Ishikawa (cell line): ENCODE data around the gene HSPB8.

Source experiments
- CEBPB ChIP-seq: IDR thresholded peaks from 2 replicates; pipeline ENCODE4 v1.6.1; 2012
- CREB1 ChIP-seq: IDR thresholded peaks from 2 replicates; pipeline ENCODE4 v1.6.1; 2012; ENCODE audit warnings: low read depth
- EGR1 ChIP-seq: IDR thresholded peaks from 2 replicates; pipeline ENCODE4 v1.6.1; 2012
- EP300 ChIP-seq: IDR thresholded peaks from 2 replicates; pipeline ENCODE4 v1.6.1; 2012; ENCODE audit warnings: borderline replicate concordance
- FOXM1 ChIP-seq: IDR thresholded peaks from 2 replicates; pipeline ENCODE4 v1.6.1; 2012; ENCODE audit warnings: low read depth, borderline replicate concordance
- NFIC ChIP-seq: IDR thresholded peaks from 2 replicates; pipeline ENCODE4 v1.6.1; 2012
- RAD21 ChIP-seq: IDR thresholded peaks from 2 replicates; pipeline ENCODE4 v1.6.1; 2012; ENCODE audit warnings: low read depth
- TAF1 ChIP-seq: IDR thresholded peaks from 2 replicates; pipeline ENCODE4 v1.6.1; 2012; ENCODE audit warnings: low read depth, mild to moderate bottlenecking
- TCF12 ChIP-seq: IDR thresholded peaks from 2 replicates; pipeline ENCODE4 v1.6.1; 2012; ENCODE audit warnings: low read depth
- TEAD4 ChIP-seq: IDR thresholded peaks from 2 replicates; pipeline ENCODE4 v1.6.1; 2012
- YY1 ChIP-seq: IDR thresholded peaks from 2 replicates; pipeline ENCODE4 v1.6.1; 2012; ENCODE audit warnings: low read depth
- ZBTB7A ChIP-seq: IDR thresholded peaks from 2 replicates; pipeline ENCODE4 v1.6.1; 2012; ENCODE audit warnings: low read depth
- TF ChIP-seq, protein P1 (sequence below): IDR thresholded peaks from 2 replicates; pipeline ENCODE4 v1.6.1; 2012; ENCODE audit warnings: low read depth, mild to moderate bottlenecking
- TF ChIP-seq, protein P2 (sequence below): IDR thresholded peaks from 2 replicates; pipeline ENCODE4 v1.6.1; 2012
- TF ChIP-seq, protein P3 (sequence below): IDR thresholded peaks from 2 replicates; pipeline ENCODE4 v1.6.1; 2012

The HSPB8 gene

DNA sequence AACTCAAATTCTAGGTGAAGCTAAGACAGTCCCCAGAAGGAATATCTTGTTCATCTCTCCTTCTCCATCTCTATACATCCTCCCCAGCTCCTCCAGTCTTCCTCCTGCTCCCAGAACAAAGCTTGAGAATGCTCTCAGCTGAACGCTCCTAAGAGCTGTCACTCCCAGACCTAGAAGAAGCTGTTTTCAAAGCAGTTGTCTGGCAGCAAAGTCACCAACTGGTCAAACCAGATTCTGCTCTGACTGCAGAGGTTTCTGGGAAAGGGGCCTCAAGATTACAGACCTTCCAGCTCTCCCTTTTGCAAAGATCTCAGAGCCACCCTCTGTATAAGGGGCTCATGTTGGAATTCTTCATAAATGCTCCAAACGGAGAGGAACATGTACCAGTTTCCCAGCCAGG, 9.6 kb upstream of the HSPB8 start:
- TF ChIP-seq YY1 (no peak), EGR1 (no peak), EP300 (no peak), TAF1 (no peak), CREB1 (no peak), CEBPB (no peak), NFIC (no peak), TEAD4 (no peak), TCF12 (no peak), FOXM1 (no peak), ZBTB7A (no peak), RAD21 (no peak)
- TF ChIP-seq, protein P1, sequence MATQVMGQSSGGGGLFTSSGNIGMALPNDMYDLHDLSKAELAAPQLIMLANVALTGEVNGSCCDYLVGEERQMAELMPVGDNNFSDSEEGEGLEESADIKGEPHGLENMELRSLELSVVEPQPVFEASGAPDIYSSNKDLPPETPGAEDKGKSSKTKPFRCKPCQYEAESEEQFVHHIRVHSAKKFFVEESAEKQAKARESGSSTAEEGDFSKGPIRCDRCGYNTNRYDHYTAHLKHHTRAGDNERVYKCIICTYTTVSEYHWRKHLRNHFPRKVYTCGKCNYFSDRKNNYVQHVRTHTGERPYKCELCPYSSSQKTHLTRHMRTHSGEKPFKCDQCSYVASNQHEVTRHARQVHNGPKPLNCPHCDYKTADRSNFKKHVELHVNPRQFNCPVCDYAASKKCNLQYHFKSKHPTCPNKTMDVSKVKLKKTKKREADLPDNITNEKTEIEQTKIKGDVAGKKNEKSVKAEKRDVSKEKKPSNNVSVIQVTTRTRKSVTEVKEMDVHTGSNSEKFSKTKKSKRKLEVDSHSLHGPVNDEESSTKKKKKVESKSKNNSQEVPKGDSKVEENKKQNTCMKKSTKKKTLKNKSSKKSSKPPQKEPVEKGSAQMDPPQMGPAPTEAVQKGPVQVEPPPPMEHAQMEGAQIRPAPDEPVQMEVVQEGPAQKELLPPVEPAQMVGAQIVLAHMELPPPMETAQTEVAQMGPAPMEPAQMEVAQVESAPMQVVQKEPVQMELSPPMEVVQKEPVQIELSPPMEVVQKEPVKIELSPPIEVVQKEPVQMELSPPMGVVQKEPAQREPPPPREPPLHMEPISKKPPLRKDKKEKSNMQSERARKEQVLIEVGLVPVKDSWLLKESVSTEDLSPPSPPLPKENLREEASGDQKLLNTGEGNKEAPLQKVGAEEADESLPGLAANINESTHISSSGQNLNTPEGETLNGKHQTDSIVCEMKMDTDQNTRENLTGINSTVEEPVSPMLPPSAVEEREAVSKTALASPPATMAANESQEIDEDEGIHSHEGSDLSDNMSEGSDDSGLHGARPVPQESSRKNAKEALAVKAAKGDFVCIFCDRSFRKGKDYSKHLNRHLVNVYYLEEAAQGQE: no peak
- TF ChIP-seq, protein P2, sequence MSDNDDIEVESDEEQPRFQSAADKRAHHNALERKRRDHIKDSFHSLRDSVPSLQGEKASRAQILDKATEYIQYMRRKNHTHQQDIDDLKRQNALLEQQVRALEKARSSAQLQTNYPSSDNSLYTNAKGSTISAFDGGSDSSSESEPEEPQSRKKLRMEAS: no peak
- TF ChIP-seq, protein P3, sequence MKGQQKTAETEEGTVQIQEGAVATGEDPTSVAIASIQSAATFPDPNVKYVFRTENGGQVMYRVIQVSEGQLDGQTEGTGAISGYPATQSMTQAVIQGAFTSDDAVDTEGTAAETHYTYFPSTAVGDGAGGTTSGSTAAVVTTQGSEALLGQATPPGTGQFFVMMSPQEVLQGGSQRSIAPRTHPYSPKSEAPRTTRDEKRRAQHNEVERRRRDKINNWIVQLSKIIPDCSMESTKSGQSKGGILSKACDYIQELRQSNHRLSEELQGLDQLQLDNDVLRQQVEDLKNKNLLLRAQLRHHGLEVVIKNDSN: no peak

DNA sequence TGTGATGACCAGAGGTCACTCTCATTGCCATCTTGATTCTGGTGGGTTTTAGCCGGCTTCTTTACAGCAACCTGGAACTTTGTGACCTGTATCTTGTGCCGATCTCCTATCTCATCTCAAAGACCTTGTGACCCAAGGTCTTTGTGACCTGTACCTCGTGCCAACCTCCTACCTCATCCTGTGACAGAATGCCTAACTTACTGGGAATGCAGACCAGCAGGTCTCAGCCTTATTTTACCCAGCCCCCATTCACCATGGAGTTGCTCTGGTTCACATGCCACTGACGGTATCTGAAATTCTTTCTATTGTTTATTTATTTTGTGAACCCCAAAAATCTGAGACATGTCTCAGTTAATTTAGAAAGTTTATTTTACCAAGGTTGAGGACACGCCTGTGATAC, 7.4 kb upstream of the HSPB8 start:
- TF ChIP-seq, protein P3: no peak
- no peak for TF ChIP-seq ZBTB7A
- no peak for TF ChIP-seq FOXM1
- TF ChIP-seq CEBPB: no peak
- TF ChIP-seq NFIC: no peak
- no peak for TF ChIP-seq TCF12
- TF ChIP-seq, protein P1: no peak
- TF ChIP-seq TAF1: no peak
- TF ChIP-seq EP300: no peak
- no peak for TF ChIP-seq RAD21
- TF ChIP-seq TEAD4: no peak
- TF ChIP-seq, protein P2: no peak
- TF ChIP-seq YY1: no peak
- no peak for TF ChIP-seq CREB1
- TF ChIP-seq EGR1: no peak

DNA sequence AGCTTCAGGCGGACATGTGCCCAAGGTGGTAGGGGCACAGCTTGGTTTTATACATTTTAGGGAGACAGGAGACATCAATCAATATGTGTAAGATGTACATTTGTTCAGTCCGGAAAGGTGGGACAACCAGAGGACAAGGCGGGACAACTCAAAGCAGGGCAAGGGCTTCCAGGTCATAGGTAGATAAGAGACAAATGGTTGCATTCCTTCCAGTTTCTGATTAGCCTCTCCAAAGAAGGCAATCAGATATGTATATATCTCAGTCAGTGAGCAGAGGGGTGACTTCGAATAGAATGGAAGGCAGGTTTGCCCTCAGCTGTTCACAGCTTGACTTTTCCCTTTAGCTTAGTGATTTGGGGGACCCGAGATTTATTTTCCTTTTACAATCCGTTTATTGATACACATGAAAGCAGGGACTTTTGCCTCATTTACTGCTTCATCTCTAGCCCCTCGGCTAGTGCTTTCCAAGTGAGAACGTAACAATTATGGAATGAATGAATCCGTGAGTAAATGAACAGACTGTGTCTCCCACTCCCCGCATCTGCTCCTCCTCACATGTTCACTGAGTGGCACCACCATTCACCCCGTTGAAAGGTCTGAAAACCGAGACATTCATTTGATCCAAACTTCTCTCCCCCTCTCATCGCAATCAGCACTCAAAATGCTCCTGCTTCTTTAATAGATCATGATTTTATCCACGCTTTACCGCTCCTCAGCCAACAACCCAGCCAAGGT, 6.9 kb upstream of the HSPB8 start:
- TF ChIP-seq TAF1 (no peak), CEBPB (no peak), YY1 (no peak), CREB1 (no peak), TCF12 (no peak), EP300 (no peak), RAD21 (no peak), NFIC (no peak), TEAD4 (no peak), EGR1 (no peak), FOXM1 (no peak), ZBTB7A (no peak)
- TF ChIP-seq, protein P3: no peak
- TF ChIP-seq, protein P1: no peak
- TF ChIP-seq, protein P2: no peak
